ENCODE measurements around the gene PTPRM.

Gene PTPRM

DNA sequence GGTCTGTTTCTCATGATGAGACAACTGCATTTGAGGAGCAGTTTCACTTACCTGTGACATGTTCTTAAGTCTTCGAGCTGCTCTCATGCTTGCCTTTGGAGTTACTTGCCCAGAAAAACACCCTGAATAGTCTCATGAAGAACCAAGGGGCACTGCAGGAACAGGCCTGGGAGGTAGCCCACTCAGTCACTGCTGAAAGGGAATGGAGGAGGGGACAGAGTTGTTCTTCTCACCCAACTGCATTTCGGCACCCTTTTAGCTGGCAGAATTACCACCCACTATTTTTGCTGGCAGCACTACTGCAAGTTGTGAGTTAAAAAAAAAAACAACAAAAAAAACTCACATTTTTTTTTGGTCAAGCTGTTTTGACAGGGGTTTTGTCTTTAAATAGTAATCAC, 181.9 kb downstream of the PTPRM start:
- no peaks in the 10 kb centered on the region for H3K9me3 ChIP-seq (replicated peaks; ENCODE audit: insufficient read depth, low read length)
- no peak for DNase-seq
- H3K9ac ChIP-seq (ENCODE audit: low read length), result no peak overlapping the region
- H3K4me1 ChIP-seq (ENCODE audit: low read length), result no peaks in the 10 kb centered on the region
- TF ChIP-seq, protein P1, sequence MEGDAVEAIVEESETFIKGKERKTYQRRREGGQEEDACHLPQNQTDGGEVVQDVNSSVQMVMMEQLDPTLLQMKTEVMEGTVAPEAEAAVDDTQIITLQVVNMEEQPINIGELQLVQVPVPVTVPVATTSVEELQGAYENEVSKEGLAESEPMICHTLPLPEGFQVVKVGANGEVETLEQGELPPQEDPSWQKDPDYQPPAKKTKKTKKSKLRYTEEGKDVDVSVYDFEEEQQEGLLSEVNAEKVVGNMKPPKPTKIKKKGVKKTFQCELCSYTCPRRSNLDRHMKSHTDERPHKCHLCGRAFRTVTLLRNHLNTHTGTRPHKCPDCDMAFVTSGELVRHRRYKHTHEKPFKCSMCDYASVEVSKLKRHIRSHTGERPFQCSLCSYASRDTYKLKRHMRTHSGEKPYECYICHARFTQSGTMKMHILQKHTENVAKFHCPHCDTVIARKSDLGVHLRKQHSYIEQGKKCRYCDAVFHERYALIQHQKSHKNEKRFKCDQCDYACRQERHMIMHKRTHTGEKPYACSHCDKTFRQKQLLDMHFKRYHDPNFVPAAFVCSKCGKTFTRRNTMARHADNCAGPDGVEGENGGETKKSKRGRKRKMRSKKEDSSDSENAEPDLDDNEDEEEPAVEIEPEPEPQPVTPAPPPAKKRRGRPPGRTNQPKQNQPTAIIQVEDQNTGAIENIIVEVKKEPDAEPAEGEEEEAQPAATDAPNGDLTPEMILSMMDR (IDR thresholded peaks at IDR 0.05; ENCODE audit: low read length), result no peak
- TF ChIP-seq EZH2phosphoT487 (IDR thresholded peaks at IDR 0.05; ENCODE audit: low read length), result no peak
- no peak for TF ChIP-seq EZH2 (optimal IDR thresholded peaks at IDR 0.05; ENCODE audit: low read depth, low read length)
- H3F3A ChIP-seq (ENCODE audit: insufficient read depth, low read length), result no peaks in the 10 kb centered on the region
- no peaks in the 10 kb centered on the region for H3K27me3 ChIP-seq (replicated peaks; ENCODE audit: insufficient read depth, low read length)
- no peaks in the 10 kb centered on the region for H3K9me2 ChIP-seq (replicated peaks; ENCODE audit: insufficient read depth, low read length)
- H3K27ac ChIP-seq (ENCODE audit: low read length), result no peak overlapping the region
- no peaks in the 10 kb centered on the region for H3K79me2 ChIP-seq (ENCODE audit: low read length)
- H3K4me3 ChIP-seq (ENCODE audit: low read length), result no peak overlapping the region
- no peaks in the 10 kb centered on the region for H3K36me3 ChIP-seq (replicated peaks; ENCODE audit: insufficient read depth, low read length)
- H3K4me2 ChIP-seq (ENCODE audit: low read depth, low read length), result no peak overlapping the region
- H4K20me1 ChIP-seq (ENCODE audit: insufficient read depth, low read length), result no peaks in the 10 kb centered on the region
- H2AFZ ChIP-seq (ENCODE audit: low read length), result no peak overlapping the region

DNA sequence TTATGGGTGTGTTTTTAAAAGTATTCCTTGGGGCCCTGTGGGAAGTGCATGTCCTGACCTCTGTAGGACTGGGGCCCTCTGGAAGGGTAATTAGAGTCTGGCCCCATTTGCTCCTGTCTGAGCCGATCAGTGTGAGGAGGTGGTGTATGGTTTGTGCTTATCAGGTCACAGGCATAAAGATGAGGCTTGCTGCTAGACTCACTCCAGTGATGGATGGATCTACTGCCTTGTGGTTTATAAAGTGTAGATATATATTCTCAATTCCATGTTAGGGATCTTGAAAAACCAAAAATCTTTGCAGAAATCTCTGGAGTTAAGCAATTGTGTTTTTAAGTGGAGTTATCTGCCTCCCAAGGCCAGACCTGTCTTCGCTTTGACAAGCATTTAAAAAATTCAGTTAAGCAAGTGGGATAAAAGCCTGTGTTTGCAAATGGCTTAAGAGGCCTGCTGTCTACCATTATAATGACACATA, 182.4 kb downstream of the PTPRM start:
- H3K27me3 ChIP-seq (replicated peaks; ENCODE audit: insufficient read depth, low read length), result no peaks in the 10 kb centered on the region
- no peaks in the 10 kb centered on the region for H4K20me1 ChIP-seq (ENCODE audit: insufficient read depth, low read length)
- H3F3A ChIP-seq (ENCODE audit: insufficient read depth, low read length), result no peaks in the 10 kb centered on the region
- H3K9me3 ChIP-seq (replicated peaks; ENCODE audit: insufficient read depth, low read length), result no peaks in the 10 kb centered on the region
- H3K9me2 ChIP-seq (replicated peaks; ENCODE audit: insufficient read depth, low read length), result no peaks in the 10 kb centered on the region
- no peak overlapping the region for H3K9ac ChIP-seq (ENCODE audit: low read length)
- DNase-seq, result no peak
- H3K27ac ChIP-seq (ENCODE audit: low read length), result no peak overlapping the region
- H3K79me2 ChIP-seq (ENCODE audit: low read length), result no peaks in the 10 kb centered on the region
- H3K36me3 ChIP-seq (replicated peaks; ENCODE audit: insufficient read depth, low read length), result no peaks in the 10 kb centered on the region
- H2AFZ ChIP-seq (ENCODE audit: low read length), result no peak overlapping the region
- H3K4me3 ChIP-seq (ENCODE audit: low read length), result no peak overlapping the region
- TF ChIP-seq EZH2 (optimal IDR thresholded peaks at IDR 0.05; ENCODE audit: low read depth, low read length) (no peak), EZH2phosphoT487 (IDR thresholded peaks at IDR 0.05; ENCODE audit: low read length) (no peak)
- TF ChIP-seq, protein P1 (IDR thresholded peaks at IDR 0.05; ENCODE audit: low read length), result no peak
- no peaks in the 10 kb centered on the region for H3K4me1 ChIP-seq (ENCODE audit: low read length)
- no peak overlapping the region for H3K4me2 ChIP-seq (ENCODE audit: low read depth, low read length)

DNA sequence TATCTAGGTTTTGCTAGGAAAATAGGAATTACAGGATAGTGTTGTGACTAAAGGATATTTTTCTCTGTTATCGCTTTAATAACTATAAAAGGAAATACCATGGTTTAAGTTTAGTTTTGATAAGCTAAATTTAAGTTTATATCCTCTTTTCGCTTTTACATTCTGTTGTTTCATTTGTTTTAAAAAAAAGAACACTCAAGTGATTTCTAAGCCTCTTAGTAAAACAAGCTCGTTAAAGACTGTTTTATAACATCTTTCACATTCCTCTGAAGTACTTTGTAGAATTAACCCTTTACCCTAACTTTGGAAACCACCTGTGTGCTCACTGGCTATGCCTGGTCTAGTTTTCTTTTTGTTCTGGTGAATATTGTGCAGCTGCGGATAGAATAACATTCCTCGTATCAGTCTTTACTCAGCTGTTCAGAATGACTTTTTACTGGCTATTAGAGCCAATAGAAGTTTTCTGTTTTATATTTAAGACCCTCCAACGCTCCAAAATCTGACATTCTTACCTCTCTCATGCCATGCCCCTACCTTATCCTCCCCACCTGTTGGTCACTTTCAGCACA, 183.1 kb downstream of the PTPRM start:
- Histone ChIP-seq H3K27ac (ENCODE audit: low read length) (no peak overlapping the region), H3K9ac (ENCODE audit: low read length) (no peak overlapping the region), H3K79me2 (ENCODE audit: low read length) (no peaks in the 10 kb centered on the region), H4K20me1 (ENCODE audit: insufficient read depth, low read length) (no peaks in the 10 kb centered on the region), H3K4me2 (ENCODE audit: low read depth, low read length) (no peak overlapping the region), H3K9me2 (replicated peaks; ENCODE audit: insufficient read depth, low read length) (no peaks in the 10 kb centered on the region), H3K4me3 (ENCODE audit: low read length) (no peak overlapping the region), H3F3A (ENCODE audit: insufficient read depth, low read length) (no peaks in the 10 kb centered on the region), H3K36me3 (replicated peaks; ENCODE audit: insufficient read depth, low read length) (no peaks in the 10 kb centered on the region), H3K27me3 (replicated peaks; ENCODE audit: insufficient read depth, low read length) (no peaks in the 10 kb centered on the region), H2AFZ (ENCODE audit: low read length) (no peak overlapping the region), H3K9me3 (replicated peaks; ENCODE audit: insufficient read depth, low read length) (no peaks in the 10 kb centered on the region), H3K4me1 (ENCODE audit: low read length) (no peaks in the 10 kb centered on the region)
- TF ChIP-seq EZH2 (optimal IDR thresholded peaks at IDR 0.05; ENCODE audit: low read depth, low read length) (no peak), EZH2phosphoT487 (IDR thresholded peaks at IDR 0.05; ENCODE audit: low read length) (no peak)
- TF ChIP-seq, protein P1 (IDR thresholded peaks at IDR 0.05; ENCODE audit: low read length), result no peak
- no peak for DNase-seq
